ENCODE results near the gene KCNE2.

Gene KCNE2

GRCh38 chr21:34343838-34344381, 19.9 kb upstream of the KCNE2 start:
- TF ChIP-seq CTCF (IDR thresholded peaks at IDR 0.05) = no peak

GRCh38 chr21:34344584-34344983, 19.2 kb upstream of the KCNE2 start:
- TF ChIP-seq CTCF (IDR thresholded peaks at IDR 0.05) = no peak

- no peak for TF ChIP-seq CTCF (IDR thresholded peaks at IDR 0.05)
Measured at GRCh38 chr21:34345091-34345871, 18.5 kb upstream of the KCNE2 start.

- TF ChIP-seq CTCF (IDR thresholded peaks at IDR 0.05) = no peak
Measured at GRCh38 chr21:34345892-34346291, 17.9 kb upstream of the KCNE2 start.

GRCh38 chr21:34348890-34349519, 14.8 kb upstream of the KCNE2 start:
- no peak for TF ChIP-seq CTCF (IDR thresholded peaks at IDR 0.05)

- peak; percentile 75 for TF ChIP-seq CTCF (IDR thresholded peaks at IDR 0.05)
Measured at GRCh38 chr21:34351786-34352241, 12.0 kb upstream of the KCNE2 start.

- no peak for TF ChIP-seq CTCF (IDR thresholded peaks at IDR 0.05)
Measured at GRCh38 chr21:34352556-34352955, 11.2 kb upstream of the KCNE2 start.

All from LNCAP (cell line).